HG03103 (cell line): ENCODE measurements around the gene PARP8.

Source experiments
- ATAC-seq: cut with Tn5 transposase; IDR thresholded peaks from one replicate; pipeline ENCODE4 v1.9.1; 2021; ENCODE audit warnings: low read depth; ENCODE audit not compliant: unreplicated experiment

PARP8 gene

GRCh38 chr5:50725800-50726474 is 59.5 kb downstream of the PARP8 start:
- ATAC-seq, result no peak

GRCh38 chr5:50726475-50727148 is 60.2 kb downstream of the PARP8 start:
- ATAC-seq, result no peak

- ATAC-seq, result no peak
These were observed 60.7 kb downstream of the PARP8 start for GRCh38 chr5:50727149-50727496.

- no peak for ATAC-seq
These were observed 61.4 kb downstream of the PARP8 start for GRCh38 chr5:50727845-50728244.

GRCh38 chr5:50730336-50730735 is 63.9 kb downstream of the PARP8 start:
- no peak for ATAC-seq

GRCh38 chr5:50730841-50731240 is 64.4 kb downstream of the PARP8 start:
- ATAC-seq, result no peak

- ATAC-seq, result no peak
These were observed 67.3 kb downstream of the PARP8 start for GRCh38 chr5:50733741-50734140.

GRCh38 chr5:50738864-50739263 is 72.4 kb downstream of the PARP8 start:
- ATAC-seq, result no peak

- no peak for ATAC-seq
These were observed 74.4 kb downstream of the PARP8 start for GRCh38 chr5:50740832-50741231.

- peak; percentile 56 for ATAC-seq
These were observed 78.3 kb downstream of the PARP8 start for GRCh38 chr5:50744776-50745175.

- ATAC-seq, result no peak
These were observed 78.9 kb downstream of the PARP8 start for GRCh38 chr5:50745221-50745910.

GRCh38 chr5:50749181-50749580 is 82.7 kb downstream of the PARP8 start:
- ATAC-seq, result no peak

- ATAC-seq, result no peak
These were observed 83.4 kb downstream of the PARP8 start for GRCh38 chr5:50749873-50750272.

GRCh38 chr5:50751064-50751657 is 84.7 kb downstream of the PARP8 start:
- ATAC-seq, result peak; percentile 90

- ATAC-seq, result no peak
These were observed 86.4 kb downstream of the PARP8 start for GRCh38 chr5:50752800-50753199.

- ATAC-seq, result no peak
These were observed 93.3 kb downstream of the PARP8 start for GRCh38 chr5:50759526-50760270.

- ATAC-seq, result no peak
These were observed 96.9 kb downstream of the PARP8 start for GRCh38 chr5:50763351-50763750.

GRCh38 chr5:50763846-50764245 is 97.4 kb downstream of the PARP8 start:
- no peak for ATAC-seq

- no peak for ATAC-seq
These were observed 99.6 kb downstream of the PARP8 start for GRCh38 chr5:50766042-50766441.

- no peak for ATAC-seq
These were observed 100.0 kb downstream of the PARP8 start for GRCh38 chr5:50766462-50766861.

- ATAC-seq, result no peak
These were observed 100.5 kb downstream of the PARP8 start for GRCh38 chr5:50766967-50767366.
